K562 (cell line): ENCODE measurements around the gene LUZP1. TPM values are rescaled to one million over a fixed set of nuclear protein-coding genes. Genes with fewer than 3 reads are reported as not detected.

Experiments used
- BCOR ChIP-seq: fragments of 450-650 bp; IDR thresholded peaks from 2 replicates; pipeline ENCODE4 v1.6.1; 2016
- CREB3 ChIP-seq: fragments of 450-650 bp; conservative IDR thresholded peaks from 2 replicates; pipeline ENCODE4 v1.6.1; 2016; ENCODE audit warnings: missing genetic modification characterization, low read depth, mild to moderate bottlenecking, missing compliant biosample characterization, moderate library complexity
- E2F4 ChIP-seq: sonication (generic); formaldehyde crosslinking; IDR thresholded peaks from 2 replicates; pipeline ENCODE4 v1.8.0; 2022; ENCODE audit warnings: mild to moderate bottlenecking, low read depth, missing genetic modification reagents
- HINFP ChIP-seq: fragments of 450-650 bp; conservative IDR thresholded peaks from 2 replicates; pipeline ENCODE4 v1.6.1; 2016; ENCODE audit warnings: missing genetic modification characterization, low read depth, mild to moderate bottlenecking, control low read depth, missing compliant biosample characterization
- HOXB6 ChIP-seq: fragments of 250-450 bp; sonication (Bioruptor Pico); IDR thresholded peaks from 2 replicates; pipeline ENCODE4 v1.5.1; 2022; ENCODE audit warnings: mild to moderate bottlenecking, borderline replicate concordance
- MNT ChIP-seq, 2 experiments: fragments of 450-650 bp; conservative IDR thresholded peaks; 2 replicates each; pipeline ENCODE4 v1.6.1; 2017; ENCODE audit warnings: mild to moderate bottlenecking in 2 of 2, moderate library complexity in 2 of 2
- RBM34 ChIP-seq: fragments of 200-400 bp; formaldehyde crosslinking; IDR thresholded peaks from 2 replicates; pipeline ENCODE4 v1.6.1; 2018; ENCODE audit warnings: low read length, borderline replicate concordance; ENCODE audit not compliant: insufficient read depth
- SFPQ ChIP-seq: fragments of 200-400 bp; formaldehyde crosslinking; IDR thresholded peaks from 2 replicates; pipeline ENCODE4 v1.6.1; 2017; ENCODE audit warnings: mild to moderate bottlenecking, low read depth, low read length, moderate library complexity
- SPI1 ChIP-seq: IDR thresholded peaks from 2 replicates; pipeline ENCODE4 v1.6.1; 2011; ENCODE audit warnings: low read depth, low read length, control low read depth, borderline replicate concordance
- ZBTB49 ChIP-seq: sonication (generic); formaldehyde crosslinking; IDR thresholded peaks from 2 replicates; pipeline ENCODE4 v1.8.0; 2022; ENCODE audit warnings: missing genetic modification reagents, mild to moderate bottlenecking, borderline replicate concordance
- ZFX ChIP-seq: sonication (generic); formaldehyde crosslinking; IDR thresholded peaks from 2 replicates; pipeline ENCODE4 v1.8.0; 2022; ENCODE audit warnings: mild to moderate bottlenecking, missing genetic modification reagents, moderate library complexity
- ZNF23 ChIP-seq: fragments of 250-450 bp; sonication (Bioruptor Pico); IDR thresholded peaks from 2 replicates; pipeline ENCODE4 v1.4.0; 2020; ENCODE audit warnings: mild to moderate bottlenecking
- ZNF639 ChIP-seq, 2 experiments: fragments of 200-800 bp in 1 of 2; sonication (Bioruptor generic) in 1 of 2; sonication (generic) in 1 of 2; formaldehyde crosslinking in 1 of 2; IDR thresholded peaks in 1 of 2; conservative IDR thresholded peaks in 1 of 2; 2 replicates each; pipeline versions ENCODE4 v1.5.0 to v1.6.1; 2016 to 2020; ENCODE audit warnings: missing compliant biosample characterization in 1 of 2, missing genetic modification characterization in 1 of 2, missing genetic modification reagents in 1 of 2
- polyA plus RNA-seq, 8 experiments: library from polyadenylated mRNA; depleted of rRNA in 4 of 8; stranded (reverse) in 5 of 8; unstranded in 3 of 8; fragments of >200 nt; fragmentation: Nextera tagmentation in 2 of 8; fragmentation: Illumina TruSeq in 1 of 8; extraction: Ambion mirVana in 2 of 8; extraction: Trizol in 1 of 8; gene quantifications; 2 replicates each; pipeline versions ENCODE4 v1.2.1 to v1.2.3, GENCODE V29; 2011 to 2014; ENCODE audit warnings: inconsistent platforms in 1 of 8, missing spikeins in 1 of 8
- total RNA-seq, 7 experiments: library from RNA; depleted of rRNA in 6 of 7; stranded (reverse); fragments of >200 nt in 6 of 7; fragmentation: Illumina TruSeq in 2 of 7; extraction: Trizol in 2 of 7; gene quantifications; 2 replicates each; pipeline versions ENCODE4 v1.2.1 to v1.2.3, GENCODE V29; 2011 to 2021; ENCODE audit warnings: low replicate concordance in 1 of 7

Gene LUZP1
- total and polyA plus RNA-seq, 9 of the 15 experiments (the other 6 are each of a cell fraction or from before 2014, with no cell fraction given), result 6.5 to 19.1 (median 12.4) TPM

- TF ChIP-seq SPI1, result peak; percentile 52; the same call in 1 of the 2 replicates
- no peak for TF ChIP-seq ZBTB49
- TF ChIP-seq SFPQ, result no peak
- TF ChIP-seq ZNF23 (CRISPR knock-in tag), result no peak
- 0 out of 2 replicates have a peak, but pooled peaks have one; percentile 64 for TF ChIP-seq CREB3 (tag)
- no peak for TF ChIP-seq E2F4 (CRISPR knock-in tag)
- no peak for TF ChIP-seq RBM34
- TF ChIP-seq ZFX (CRISPR knock-in tag), result peak; percentile 60; the same call in 1 of the 2 replicates
- TF ChIP-seq HOXB6 (CRISPR knock-in tag), result no peak
- TF ChIP-seq HINFP (tag), result 0 out of 2 replicates have a peak, but pooled peaks have one; percentile 15
- TF ChIP-seq BCOR, result no peak
- 0 out of 4 replicates have a peak, but pooled peaks of 1 of the 2 experiments have one; percentile 2 for TF ChIP-seq MNT (conservative IDR thresholded peaks at IDR 0.05)
- peak in 1 of 2 experiments; percentile 58; a peak in 1 of 4 replicates for TF ChIP-seq ZNF639 (CRISPR knock-in tag; conservative IDR thresholded peaks at IDR 0.05 in 1 of 2, IDR thresholded peaks at IDR 0.05 in 1 of 2)
Measured at GRCh38 chr1:23114424-23115079, 54.1 kb downstream of the LUZP1 start (continued).
